HCT116 (cell line): Measurements from ENCODE around the gene TM9SF4. TPM values are rescaled to one million over a fixed set of nuclear protein-coding genes. Genes with fewer than 3 reads are reported as not detected.

Experiments used
- ATAC-seq: fragments of 200-7000 bp; cut with Tn5 transposase; 2 replicates; pipeline ENCODE4 v1.9.1; 2020; ENCODE audit warnings: mild to moderate bottlenecking, moderate library complexity
- BruUV-seq: library from RNA; stranded (reverse); fragments of 400-500 nt; replicated peaks from 2 replicates; lab custom pipeline; 2021; lab: Mats Ljungman, UMichigan
- CTCF ChIA-PET: fragments of 300-600 bp; sonication (Branson Sonifier 250); formaldehyde crosslinking; loops from one replicate; lab custom pipeline; 2021; ENCODE audit warnings: antibody characterized with exemption; lab: Charles Lee
- POLR2A ChIA-PET: fragments of 300-600, 350-600 bp; sonication (Branson Sonifier 250); formaldehyde crosslinking; loops from one replicate; lab custom pipeline; 2021; ENCODE audit warnings: antibody characterized with exemption; lab: Charles Lee
- RAD21 ChIA-PET, 2 experiments: fragments of 300-600 bp; sonication (Branson Sonifier 250); formaldehyde crosslinking; loops; one replicate each; lab custom pipeline; 2023; ENCODE audit warnings: low total read pairs in 2 of 2; ENCODE audit not compliant: uncharacterized antibody in 2 of 2, unreplicated experiment in 2 of 2, low non-redundant PET in 1 of 2; lab: Charles Lee
- DNase-seq: peaks from one replicate; pipeline ENCODE4 v3.0.0-alpha.2; 2010; ENCODE audit warnings: low read depth, low spot score
- H2AFZ ChIP-seq: fragments of 200-600 bp; shearing (Covaris generic), sonication (generic); 2 replicates; pipeline ENCODE4 v1.6.1; 2017; ENCODE audit warnings: low read depth, mixed run types, mixed read lengths, antibody characterized with exemption, low read length; ENCODE audit not compliant: poor library complexity, severe bottlenecking
- H3K27ac ChIP-seq: 2 replicates; pipeline ENCODE4 v1.5.1; 2012; ENCODE audit warnings: low read depth, low read length
- H3K27me3 ChIP-seq: fragments of 200-600 bp; sonication (generic); 2 replicates; pipeline ENCODE4 v1.6.1; 2016; ENCODE audit warnings: mixed run types, low read length, mixed read lengths; ENCODE audit not compliant: insufficient read depth
- H3K36me3 ChIP-seq, 2 experiments: fragments of 200-500 bp in 1 of 2; fragments of 200-600 bp in 1 of 2; sonication (Bioruptor generic) in 1 of 2; sonication (generic) in 1 of 2; 2 replicates each; pipeline versions ENCODE4 v1.5.1 to v1.6.1; 2014 to 2016; ENCODE audit warnings: low read length in 2 of 2, inconsistent platforms in 1 of 2, mixed read lengths in 1 of 2, mixed run types in 1 of 2; ENCODE audit not compliant: insufficient read depth in 2 of 2, control insufficient read depth in 1 of 2
- H3K4me1 ChIP-seq, 2 experiments: fragments of 200-600 bp in 1 of 2; sonication (generic) in 1 of 2; 2 replicates each; pipeline versions ENCODE4 v1.5.1 to v1.6.1; 2012 to 2017; ENCODE audit warnings: low read length in 2 of 2, inconsistent platforms in 1 of 2, mild to moderate bottlenecking in 1 of 2, mixed read lengths in 1 of 2, mixed run types in 1 of 2, moderate library complexity in 1 of 2; ENCODE audit not compliant: insufficient read depth in 2 of 2, control insufficient read depth in 1 of 2
- H3K4me2 ChIP-seq: fragments of 200-600 bp; sonication (generic); 2 replicates; pipeline ENCODE4 v1.6.1; 2017; ENCODE audit warnings: mixed run types, low read length, mixed read lengths
- H3K4me3 ChIP-seq, 2 experiments: fragments of 200-600 bp in 1 of 2; sonication (generic) in 1 of 2; replicated peaks in 1 of 2; 2 replicates each; pipeline ENCODE4 v1.5.1; 2011 to 2016; ENCODE audit warnings: low read length in 2 of 2, control low read depth in 1 of 2, low read depth in 1 of 2, mild to moderate bottlenecking in 1 of 2, mixed read lengths in 1 of 2, mixed run types in 1 of 2
- H3K79me2 ChIP-seq: fragments of 200-600 bp; sonication (generic); 2 replicates; pipeline ENCODE4 v1.6.1; 2017; ENCODE audit warnings: mild to moderate bottlenecking, mixed run types, low read length, moderate library complexity, mixed read lengths; ENCODE audit not compliant: insufficient read depth
- H3K9ac ChIP-seq: fragments of 200-600 bp; sonication (generic); 2 replicates; pipeline ENCODE4 v1.6.1; 2016; ENCODE audit warnings: low read length, mixed read lengths
- H3K9me2 ChIP-seq: fragments of 200-600 bp; sonication (generic), shearing (Covaris generic); 2 replicates; pipeline ENCODE4 v1.6.1; 2017; ENCODE audit warnings: mixed run types, mild to moderate bottlenecking, moderate library complexity; ENCODE audit not compliant: insufficient read depth
- H3K9me3 ChIP-seq, 2 experiments: fragments of 200-500 bp in 1 of 2; fragments of 200-600 bp in 1 of 2; sonication (Bioruptor generic) in 1 of 2; sonication (generic) in 1 of 2; 2 replicates each; pipeline ENCODE4 v1.6.1; 2014 to 2017; ENCODE audit warnings: low read length in 2 of 2, mixed read lengths in 2 of 2, inconsistent platforms in 1 of 2, low read depth in 1 of 2, mild to moderate bottlenecking in 1 of 2, mixed run types in 1 of 2, moderate library complexity in 1 of 2; ENCODE audit not compliant: control insufficient read depth in 1 of 2, insufficient read depth in 1 of 2
- H4K20me1 ChIP-seq: fragments of 200-600 bp; sonication (generic), shearing (Covaris generic); 2 replicates; pipeline ENCODE4 v1.6.1; 2017; ENCODE audit warnings: mixed run types, mild to moderate bottlenecking, moderate library complexity; ENCODE audit not compliant: insufficient read depth
- EGR1 ChIP-seq: IDR thresholded peaks from 2 replicates; pipeline ENCODE4 v1.6.1; 2012; ENCODE audit warnings: low read depth
- FOSL1 ChIP-seq: IDR thresholded peaks from 2 replicates; pipeline ENCODE4 v1.6.1; 2012; ENCODE audit warnings: low read depth
- POLR2AphosphoS5 ChIP-seq: IDR thresholded peaks from 2 replicates; pipeline ENCODE4 v1.6.1; 2011; ENCODE audit warnings: mild to moderate bottlenecking, low read depth, low read length, moderate library complexity
- TCF7L2 ChIP-seq: IDR thresholded peaks from 2 replicates; pipeline ENCODE4 v1.7.0; 2011; ENCODE audit warnings: borderline replicate concordance, inconsistent platforms; ENCODE audit not compliant: insufficient read depth, insufficient read length; ENCODE audit errors: extremely low read depth
- ZNF274 ChIP-seq: fragments of 200-500 bp; sonication (Bioruptor generic); IDR thresholded peaks from 2 replicates; pipeline ENCODE4 v1.6.1; 2014; ENCODE audit warnings: mild to moderate bottlenecking, low read depth, low read length, inconsistent platforms
- intact Hi-C: fragments of 100-400 bp; cut with micrococcal nuclease; formaldehyde crosslinking; loops from 2 replicates; pipeline ENCODE4 v1.10.0; 2022
- total RNA-seq: library from RNA; stranded (reverse); gene quantifications from one replicate; pipeline ENCODE4 v1.2.1, GENCODE V29; 2021; ENCODE audit not compliant: unreplicated experiment
- TF ChIP-seq, protein P1 (sequence below): IDR thresholded peaks from 2 replicates; pipeline ENCODE4 v1.6.1; 2011; ENCODE audit warnings: mild to moderate bottlenecking, low read length, moderate library complexity; ENCODE audit not compliant: insufficient replicate concordance; ENCODE audit errors: extremely low read depth

TM9SF4 gene
- total RNA-seq, 1 experiment from 2014 or later = 51.2 TPM

DNA sequence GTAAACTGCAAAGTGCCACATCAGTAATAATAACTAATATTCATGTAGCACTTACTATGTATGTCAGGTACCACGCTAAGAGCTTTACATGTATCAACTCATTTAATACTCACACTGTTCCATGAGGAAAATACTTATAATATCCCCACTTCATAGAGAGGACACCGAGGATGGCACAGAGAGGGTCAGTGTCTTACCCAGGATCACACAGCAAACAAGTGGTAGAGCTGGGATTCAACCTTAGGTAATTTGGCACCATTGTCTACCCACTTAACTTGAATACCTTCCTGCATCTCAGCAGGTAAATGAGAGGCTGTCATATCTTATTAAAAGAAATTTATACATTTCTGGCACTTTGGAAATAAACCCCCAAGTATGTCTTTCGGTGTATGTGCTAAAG lies 106.2 kb downstream of the TM9SF4 start:
- ChIA-PET RAD21 (no interaction called here), POLR2A (no interaction called here), CTCF (no interaction called here)
- Histone ChIP-seq H3K36me3 (peaks cover 23 to 33% of the 10 kb centered on the region in 2 experiments; a peak in 3 of 4 replicates), H3K9me3 (no peaks in the 10 kb centered on the region), H3K4me1 (no peaks in the 10 kb centered on the region), H3K27me3 (no peaks in the 10 kb centered on the region), H3K27ac (no peak overlapping the region), H3K9ac (no peak overlapping the region), H2AFZ (no peak overlapping the region), H3K9me2 (no peaks in the 10 kb centered on the region), H3K79me2 (peaks cover 9% of the 10 kb centered on the region; the same call in 1 of the 2 replicates), H3K4me3 (no peak overlapping the region), H4K20me1 (no peaks in the 10 kb centered on the region), H3K4me2 (no peak overlapping the region)
- ATAC-seq (no peak), DNase-seq (no peak)
- BruUV-seq = no TSS peak
- TF ChIP-seq TCF7L2 = no peak
- TF ChIP-seq ZNF274 = no peak
- no peak for TF ChIP-seq POLR2AphosphoS5
- TF ChIP-seq FOSL1 = no peak
- no peak for TF ChIP-seq EGR1
- TF ChIP-seq, protein P1, sequence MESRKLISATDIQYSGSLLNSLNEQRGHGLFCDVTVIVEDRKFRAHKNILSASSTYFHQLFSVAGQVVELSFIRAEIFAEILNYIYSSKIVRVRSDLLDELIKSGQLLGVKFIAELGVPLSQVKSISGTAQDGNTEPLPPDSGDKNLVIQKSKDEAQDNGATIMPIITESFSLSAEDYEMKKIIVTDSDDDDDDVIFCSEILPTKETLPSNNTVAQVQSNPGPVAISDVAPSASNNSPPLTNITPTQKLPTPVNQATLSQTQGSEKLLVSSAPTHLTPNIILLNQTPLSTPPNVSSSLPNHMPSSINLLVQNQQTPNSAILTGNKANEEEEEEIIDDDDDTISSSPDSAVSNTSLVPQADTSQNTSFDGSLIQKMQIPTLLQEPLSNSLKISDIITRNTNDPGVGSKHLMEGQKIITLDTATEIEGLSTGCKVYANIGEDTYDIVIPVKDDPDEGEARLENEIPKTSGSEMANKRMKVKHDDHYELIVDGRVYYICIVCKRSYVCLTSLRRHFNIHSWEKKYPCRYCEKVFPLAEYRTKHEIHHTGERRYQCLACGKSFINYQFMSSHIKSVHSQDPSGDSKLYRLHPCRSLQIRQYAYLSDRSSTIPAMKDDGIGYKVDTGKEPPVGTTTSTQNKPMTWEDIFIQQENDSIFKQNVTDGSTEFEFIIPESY = no peak
- intact Hi-C loops = loop anchor here (10.0 kb wide), 1 partner anchor 61 kb away; no protein-coding TSS in a partner anchor
